ENCODE results near the gene MIDN.

MIDN gene

DNA sequence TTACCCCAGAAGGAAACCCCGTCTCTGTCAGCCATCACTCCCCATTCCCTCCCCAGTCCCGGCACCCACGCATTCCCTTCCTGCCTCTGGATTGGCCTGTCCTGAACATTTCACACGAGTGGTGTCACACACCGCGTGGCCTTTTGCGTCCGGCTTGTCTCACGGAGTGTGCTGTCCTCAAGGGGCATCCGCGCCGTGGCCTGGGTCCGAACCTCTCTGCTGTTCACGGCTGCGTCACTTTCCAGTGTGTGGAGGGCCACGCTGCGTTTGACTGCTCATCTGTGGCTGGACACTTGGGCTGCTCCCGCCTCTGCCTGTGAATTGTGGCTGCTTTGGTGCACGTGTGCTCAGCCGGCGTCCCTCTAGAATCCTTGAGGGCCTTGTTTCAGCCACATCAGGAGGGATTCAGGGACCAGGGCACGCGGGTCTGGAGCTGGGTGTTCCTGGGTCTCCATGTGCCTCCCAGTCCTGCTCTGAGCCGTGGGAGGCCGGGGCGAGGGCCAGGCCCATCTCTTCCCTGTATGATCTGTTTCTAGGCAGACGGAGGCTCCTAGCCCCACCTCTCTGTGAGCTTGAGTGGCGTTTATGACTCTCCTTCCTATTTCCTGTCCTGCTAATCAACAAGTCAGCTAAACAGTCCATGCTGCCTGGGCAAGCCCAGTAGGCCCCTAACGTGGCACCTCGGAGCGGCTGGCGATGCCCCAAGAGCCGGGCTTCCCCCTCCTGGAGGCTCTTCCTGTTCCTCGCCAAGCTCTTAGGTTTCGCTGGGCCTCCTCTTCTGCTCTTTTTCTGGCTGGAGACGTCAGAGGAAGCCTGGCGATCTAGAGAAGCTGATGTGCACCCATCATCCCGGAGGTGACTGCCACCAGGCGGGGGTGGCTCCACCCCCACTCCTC, 34.7 kb upstream of the MIDN start:
- Histone ChIP-seq H3K27me3 (ENCODE audit: insufficient read depth, low read length) (no peaks in the 10 kb centered on the region), H3K27ac (ENCODE audit: low read depth, low read length) (no peak overlapping the region), H3K4me3 (ENCODE audit: low read length) (no peak overlapping the region), H3K9ac (ENCODE audit: low read depth, low read length) (peak overlapping the region; percentile 16; the same call in 1 of the 2 replicates), H3K36me3 (ENCODE audit: insufficient read depth, low read length) (peaks cover 8% of the 10 kb centered on the region), H3K9me3 (ENCODE audit: insufficient read depth, low read depth, low read length) (no peaks in the 10 kb centered on the region), H3K4me1 (ENCODE audit: insufficient read depth, low read length) (no peaks in the 10 kb centered on the region)
- WGBS = 94% methylated on average over 39 of the region's 39 CpGs

- Histone ChIP-seq H3K9ac (ENCODE audit: low read depth, low read length) (no peak overlapping the region; the same call in 1 of the 2 replicates), H3K27me3 (ENCODE audit: insufficient read depth, low read length) (no peaks in the 10 kb centered on the region), H3K9me3 (ENCODE audit: insufficient read depth, low read depth, low read length) (no peaks in the 10 kb centered on the region), H3K27ac (ENCODE audit: low read depth, low read length) (0 out of 2 replicates have a peak overlapping the region, but pooled peaks have one; percentile 13), H3K4me3 (ENCODE audit: low read length) (no peak overlapping the region), H3K36me3 (ENCODE audit: insufficient read depth, low read length) (peaks cover 8% of the 10 kb centered on the region), H3K4me1 (ENCODE audit: insufficient read depth, low read length) (no peaks in the 10 kb centered on the region)
- 92% methylated on average over 21 of the region's 21 CpGs for WGBS
These were observed 34.0 kb upstream of the MIDN start for GRCh38 chr19:1214299-1214861.

DNA sequence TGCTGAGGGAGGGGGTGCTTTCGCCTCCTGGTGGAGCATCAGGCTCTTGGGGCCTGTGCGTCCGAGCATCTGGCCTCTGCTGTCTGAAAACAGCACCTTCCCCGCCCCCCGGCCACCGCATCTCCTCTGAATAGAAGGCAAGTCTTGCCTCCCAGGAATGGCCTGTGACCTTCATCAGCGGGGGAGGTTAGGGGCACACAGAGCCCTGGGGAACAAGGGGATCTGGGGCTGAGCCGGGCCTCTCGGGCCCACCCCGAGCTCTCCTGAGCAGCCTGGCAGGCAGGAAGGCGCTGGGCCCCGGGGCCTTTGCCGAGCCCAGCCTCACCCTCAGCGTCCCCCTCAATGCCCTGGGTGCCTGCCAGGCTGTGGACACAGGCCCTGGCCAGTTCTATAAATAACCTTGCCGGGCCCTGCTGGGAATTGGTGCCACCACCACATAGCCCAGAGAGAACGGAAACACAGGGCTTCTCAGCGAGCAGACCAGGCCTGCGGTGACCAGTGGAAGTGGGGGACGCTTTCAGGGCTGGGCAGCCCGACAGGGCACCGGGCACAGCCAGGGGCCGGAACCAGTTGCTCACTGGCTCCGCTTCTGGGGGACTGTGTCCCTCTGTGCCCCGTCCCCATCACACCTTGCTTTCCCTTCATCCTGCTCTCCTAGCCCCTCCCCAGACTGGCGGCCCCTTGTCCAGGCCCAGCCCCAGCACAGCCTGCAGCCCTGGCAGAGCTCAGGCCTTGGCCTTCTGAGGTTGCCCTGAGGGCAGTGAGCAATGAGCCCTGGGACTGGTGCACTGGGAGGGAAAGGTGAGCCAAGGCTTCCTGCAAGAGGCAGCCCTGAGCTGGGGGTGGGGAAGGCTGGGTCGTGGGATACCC, 33.3 kb upstream of the MIDN start:
- Histone ChIP-seq H3K9ac (ENCODE audit: low read depth, low read length) (peak overlapping the region; percentile 5; the same call in 1 of the 2 replicates), H3K27ac (ENCODE audit: low read depth, low read length) (no peak overlapping the region), H3K9me3 (ENCODE audit: insufficient read depth, low read depth, low read length) (no peaks in the 10 kb centered on the region), H3K27me3 (ENCODE audit: insufficient read depth, low read length) (no peaks in the 10 kb centered on the region), H3K4me1 (ENCODE audit: insufficient read depth, low read length) (no peaks in the 10 kb centered on the region), H3K4me3 (ENCODE audit: low read length) (no peak overlapping the region), H3K36me3 (ENCODE audit: insufficient read depth, low read length) (peaks cover 4% of the 10 kb centered on the region)
- WGBS = 94% methylated on average over 26 of the region's 26 CpGs

DNA sequence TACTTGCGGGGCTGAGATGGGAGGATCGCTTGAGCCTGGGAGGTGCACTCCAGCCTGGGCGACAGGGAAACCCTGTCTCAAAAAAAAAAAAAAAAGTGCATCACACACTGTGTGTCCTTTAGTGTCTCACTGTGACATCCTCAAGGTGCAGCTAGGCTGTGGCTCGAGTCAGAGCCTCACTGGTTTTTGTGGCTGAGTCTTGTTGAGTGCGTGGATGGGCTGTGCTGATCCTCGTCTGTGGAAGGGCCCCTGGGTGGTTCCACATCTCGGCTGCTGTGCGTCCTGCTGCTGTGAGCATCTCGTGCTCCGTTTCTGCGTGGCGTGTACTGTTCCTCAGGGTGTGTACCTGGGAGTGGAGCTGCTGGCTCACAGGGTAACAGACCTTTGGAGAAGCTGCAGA, 31.6 kb upstream of the MIDN start:
- Histone ChIP-seq H3K27ac (ENCODE audit: low read depth, low read length) (no peak overlapping the region), H3K36me3 (ENCODE audit: insufficient read depth, low read length) (peaks cover 13% of the 10 kb centered on the region), H3K4me3 (ENCODE audit: low read length) (no peak overlapping the region), H3K4me1 (ENCODE audit: insufficient read depth, low read length) (no peaks in the 10 kb centered on the region), H3K9me3 (ENCODE audit: insufficient read depth, low read depth, low read length) (no peaks in the 10 kb centered on the region), H3K27me3 (ENCODE audit: insufficient read depth, low read length) (no peaks in the 10 kb centered on the region), H3K9ac (ENCODE audit: low read depth, low read length) (peak overlapping the region; percentile 30; the same call in 1 of the 2 replicates)
- 94% methylated on average over 12 of the region's 12 CpGs for WGBS

DNA sequence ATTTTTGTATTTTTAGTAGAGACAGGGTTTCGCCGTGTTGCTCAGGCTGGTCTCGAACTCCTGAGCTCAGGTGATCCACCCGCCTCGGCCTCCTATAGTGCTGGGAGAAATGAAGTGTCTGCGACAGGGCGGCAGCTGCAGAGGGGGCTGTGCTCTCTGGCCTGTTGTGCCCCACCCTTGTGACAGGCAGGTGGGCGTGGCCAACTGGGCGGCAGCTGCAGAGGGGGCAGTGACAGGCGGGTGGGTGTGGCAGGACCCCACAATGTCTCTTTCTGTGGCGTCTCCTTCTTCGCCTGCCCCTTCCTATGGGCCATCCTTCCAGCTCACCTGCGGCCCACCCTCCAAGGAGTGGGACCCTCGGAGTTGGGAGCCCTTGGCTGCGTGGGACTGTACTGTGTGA, 31.0 kb upstream of the MIDN start:
- H3K4me1 ChIP-seq (ENCODE audit: insufficient read depth, low read length) = no peaks in the 10 kb centered on the region
- H3K9me3 ChIP-seq (ENCODE audit: insufficient read depth, low read depth, low read length) = no peaks in the 10 kb centered on the region
- H3K9ac ChIP-seq (ENCODE audit: low read depth, low read length) = no peak overlapping the region
- WGBS = 87% methylated on average over 15 of the region's 15 CpGs
- H3K27me3 ChIP-seq (ENCODE audit: insufficient read depth, low read length) = no peaks in the 10 kb centered on the region
- H3K27ac ChIP-seq (ENCODE audit: low read depth, low read length) = no peak overlapping the region
- H3K4me3 ChIP-seq (ENCODE audit: low read length) = no peak overlapping the region
- H3K36me3 ChIP-seq (ENCODE audit: insufficient read depth, low read length) = peaks cover 16% of the 10 kb centered on the region

DNA sequence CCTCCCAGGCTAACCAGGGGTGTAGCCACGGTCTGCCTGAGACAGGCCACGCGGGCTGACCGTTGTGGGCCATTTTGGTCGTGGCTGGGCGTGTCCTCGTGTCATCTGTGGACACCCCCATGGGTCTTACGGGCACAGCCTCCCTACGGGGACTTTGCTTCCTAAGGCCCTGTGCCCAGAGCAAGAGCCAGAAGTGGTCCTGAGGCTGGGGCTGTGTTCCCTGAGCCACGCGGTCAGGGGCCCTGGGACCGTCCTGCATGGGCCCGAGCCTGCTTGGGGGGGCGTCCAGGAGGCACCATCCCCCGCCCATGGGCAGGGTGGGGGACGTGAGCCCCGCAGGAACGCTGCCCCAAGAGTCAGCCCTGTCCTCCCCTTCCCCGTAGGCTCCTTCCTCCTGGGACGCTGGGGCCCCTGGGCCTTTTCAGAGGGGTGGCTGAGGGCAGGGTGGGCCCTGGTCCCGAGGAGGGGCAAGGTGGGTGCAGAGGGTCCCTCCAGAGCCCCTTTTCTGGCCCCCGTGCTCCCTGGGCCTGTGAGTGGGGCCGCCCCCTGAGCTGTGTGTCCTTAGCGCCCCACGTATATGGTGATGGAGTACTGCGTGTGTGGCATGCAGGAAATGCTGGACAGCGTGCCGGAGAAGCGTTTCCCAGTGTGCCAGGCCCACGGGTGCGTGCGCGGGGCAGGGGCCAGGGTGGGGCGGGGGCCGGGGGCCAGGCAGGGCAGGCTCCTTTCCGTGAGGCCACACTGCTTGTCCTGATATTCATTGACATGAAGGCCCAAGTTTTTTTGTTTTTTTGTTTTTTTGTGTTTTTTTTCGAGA, 29.4 kb upstream of the MIDN start:
- H3K36me3 ChIP-seq (ENCODE audit: insufficient read depth, low read length) = peaks cover 30% of the 10 kb centered on the region
- H3K4me3 ChIP-seq (ENCODE audit: low read length) = no peak overlapping the region
- H3K9me3 ChIP-seq (ENCODE audit: insufficient read depth, low read depth, low read length) = no peaks in the 10 kb centered on the region
- no peak overlapping the region for H3K9ac ChIP-seq (ENCODE audit: low read depth, low read length)
- H3K27ac ChIP-seq (ENCODE audit: low read depth, low read length) = no peak overlapping the region
- H3K4me1 ChIP-seq (ENCODE audit: insufficient read depth, low read length) = no peaks in the 10 kb centered on the region
- H3K27me3 ChIP-seq (ENCODE audit: insufficient read depth, low read length) = no peaks in the 10 kb centered on the region
- 93% methylated on average over 37 of the region's 37 CpGs for WGBS

- no peaks in the 10 kb centered on the region for H3K4me1 ChIP-seq (ENCODE audit: insufficient read depth, low read length)
- WGBS = 96% methylated on average over 19 of the region's 19 CpGs
- no peak overlapping the region for H3K9ac ChIP-seq (ENCODE audit: low read depth, low read length)
These were observed 28.5 kb upstream of the MIDN start for GRCh38 chr19:1219786-1220476.

GRCh38 chr19:1220477-1220930, 27.9 kb upstream of the MIDN start:
- no peak overlapping the region for H3K4me3 ChIP-seq (ENCODE audit: low read length)
- no peaks in the 10 kb centered on the region for H3K4me1 ChIP-seq (ENCODE audit: insufficient read depth, low read length)
- H3K9me3 ChIP-seq (ENCODE audit: insufficient read depth, low read depth, low read length) = no peaks in the 10 kb centered on the region
- no peak overlapping the region for H3K9ac ChIP-seq (ENCODE audit: low read depth, low read length)
- peaks cover 32% of the 10 kb centered on the region for H3K36me3 ChIP-seq (ENCODE audit: insufficient read depth, low read length)
- WGBS = 93% methylated on average over 33 of the region's 33 CpGs
- no peak overlapping the region for H3K27ac ChIP-seq (ENCODE audit: low read depth, low read length)
- no peaks in the 10 kb centered on the region for H3K27me3 ChIP-seq (ENCODE audit: insufficient read depth, low read length)

More at GRCh38 chr19:1219786-1220476, 28.5 kb upstream of the MIDN start:
- Histone ChIP-seq H3K27ac (ENCODE audit: low read depth, low read length) (no peak overlapping the region), H3K9me3 (ENCODE audit: insufficient read depth, low read depth, low read length) (no peaks in the 10 kb centered on the region), H3K36me3 (ENCODE audit: insufficient read depth, low read length) (peaks cover 32% of the 10 kb centered on the region), H3K4me3 (ENCODE audit: low read length) (no peak overlapping the region), H3K27me3 (ENCODE audit: insufficient read depth, low read length) (no peaks in the 10 kb centered on the region)

GRCh38 chr19:1220976-1221903, 27.1 kb upstream of the MIDN start:
- H3K4me1 ChIP-seq (ENCODE audit: insufficient read depth, low read length) = no peaks in the 10 kb centered on the region
- no peaks in the 10 kb centered on the region for H3K27me3 ChIP-seq (ENCODE audit: insufficient read depth, low read length)
- H3K27ac ChIP-seq (ENCODE audit: low read depth, low read length) = no peak overlapping the region
- no peaks in the 10 kb centered on the region for H3K9me3 ChIP-seq (ENCODE audit: insufficient read depth, low read depth, low read length)
- WGBS = 89% methylated on average over 38 of the region's 38 CpGs
- no peak overlapping the region for H3K4me3 ChIP-seq (ENCODE audit: low read length)
- peaks cover 32% of the 10 kb centered on the region for H3K36me3 ChIP-seq (ENCODE audit: insufficient read depth, low read length)
- H3K9ac ChIP-seq (ENCODE audit: low read depth, low read length) = no peak overlapping the region
